Amniotic stem cell (primary cell): Measurements from ENCODE around the gene STARD3NL.
"Not testable (repeated sequence)": the region's sequence is repeated elsewhere in the genome, so short reads cannot be mapped to it uniquely, and the experiment has no call there.

Experiments used
- DNase-seq: peaks from one replicate; lab custom pipeline; 2025; lab: John Stamatoyannopoulos, UW

STARD3NL gene

GRCh38 chr7:38269704-38270346, 91.8 kb downstream of the STARD3NL start:
- DNase-seq: not testable (repeated sequence)

DNA sequence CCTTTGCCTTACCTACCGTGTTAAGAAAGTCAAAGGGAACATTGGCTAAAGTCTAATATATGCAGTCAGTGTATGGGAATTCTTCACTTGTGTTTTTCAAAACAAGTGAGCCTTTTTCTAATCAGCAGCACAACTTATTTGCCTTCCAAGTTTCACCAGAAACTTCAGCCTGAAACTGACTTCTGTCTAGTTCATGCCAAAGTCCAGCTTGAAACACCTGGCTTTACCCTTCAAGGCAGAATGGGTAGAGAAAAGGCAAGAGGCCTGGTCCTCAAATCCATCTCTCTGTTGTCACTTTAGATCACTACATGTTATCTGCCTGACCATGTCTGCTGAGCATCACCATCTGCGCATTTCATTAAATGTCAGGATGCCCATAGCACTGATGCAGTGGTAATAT, 92.4 kb downstream of the STARD3NL start:
- DNase-seq: not testable (repeated sequence)

DNA sequence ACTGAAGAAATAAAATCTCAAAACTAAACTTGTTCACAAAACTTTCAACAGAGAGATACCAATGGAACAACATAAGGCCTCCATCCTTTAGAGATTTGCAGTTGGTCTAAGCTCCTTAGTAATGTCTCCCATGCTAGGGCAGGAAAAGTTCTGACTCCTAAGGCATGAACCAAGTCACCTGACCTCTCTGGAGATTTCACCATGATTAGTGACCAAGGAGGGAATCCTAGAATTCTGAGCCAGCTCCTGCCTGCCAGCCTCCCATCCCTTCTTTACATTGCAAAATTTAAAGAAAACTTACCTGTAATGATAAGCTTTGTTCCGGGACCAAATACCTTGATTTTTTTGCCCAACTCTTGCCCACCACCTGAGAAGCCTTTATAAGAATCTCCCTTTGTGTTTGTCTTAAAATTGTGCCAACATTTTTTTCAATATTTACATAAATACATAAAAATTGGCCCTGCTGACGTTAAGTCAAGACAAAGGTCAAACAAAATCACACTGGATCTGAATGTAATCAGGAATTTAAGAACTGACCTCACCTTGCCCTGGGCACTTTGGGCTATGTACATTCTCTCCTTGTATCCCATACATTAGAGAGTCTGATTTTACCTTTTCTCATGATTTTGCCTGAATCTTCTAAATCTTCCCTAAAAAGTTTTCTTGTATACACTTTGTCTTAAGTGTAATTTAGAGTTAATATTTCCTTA, 95.4 kb downstream of the STARD3NL start, which contains the start of gene TARP:
Gene TARP (minus strand): TSS at position 351 of the 710 bp plus-strand sequence.
- DNase-seq: no peak

GRCh38 chr7:38274486-38274885, 96.4 kb downstream of the STARD3NL start:
- no peak for DNase-seq

DNA sequence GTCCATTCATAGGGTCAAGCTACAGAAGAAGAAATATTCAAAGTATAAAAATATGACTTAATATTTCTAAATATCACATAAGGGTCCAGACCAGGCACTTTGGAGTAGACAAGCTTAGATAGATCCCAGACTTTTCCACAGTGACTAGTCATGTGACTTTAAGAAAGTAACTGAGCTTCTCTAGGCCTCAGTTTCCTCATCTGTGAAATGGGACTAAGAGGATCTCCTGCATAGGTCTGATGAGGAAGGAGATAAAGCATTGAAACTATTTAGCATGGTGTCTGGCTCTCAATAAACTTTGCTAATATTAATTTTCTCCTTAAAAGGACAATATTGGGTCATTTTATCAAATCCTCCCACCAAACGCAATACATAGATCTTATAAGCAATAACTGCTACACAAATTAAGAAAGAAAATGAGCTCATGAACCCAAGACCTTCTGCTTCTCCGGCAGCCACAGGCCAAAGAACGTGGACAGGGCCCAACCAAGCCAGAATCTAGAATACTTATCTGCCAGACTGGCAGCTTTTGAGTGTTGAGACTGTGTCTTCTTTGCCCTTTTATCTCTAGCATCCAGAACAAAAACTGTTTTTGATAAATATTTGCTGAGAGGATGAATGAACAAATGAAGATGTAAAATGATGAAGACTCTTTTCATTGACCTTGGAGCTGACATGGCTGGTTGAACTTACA, 97.0 kb downstream of the STARD3NL start:
- DNase-seq: no peak

DNA sequence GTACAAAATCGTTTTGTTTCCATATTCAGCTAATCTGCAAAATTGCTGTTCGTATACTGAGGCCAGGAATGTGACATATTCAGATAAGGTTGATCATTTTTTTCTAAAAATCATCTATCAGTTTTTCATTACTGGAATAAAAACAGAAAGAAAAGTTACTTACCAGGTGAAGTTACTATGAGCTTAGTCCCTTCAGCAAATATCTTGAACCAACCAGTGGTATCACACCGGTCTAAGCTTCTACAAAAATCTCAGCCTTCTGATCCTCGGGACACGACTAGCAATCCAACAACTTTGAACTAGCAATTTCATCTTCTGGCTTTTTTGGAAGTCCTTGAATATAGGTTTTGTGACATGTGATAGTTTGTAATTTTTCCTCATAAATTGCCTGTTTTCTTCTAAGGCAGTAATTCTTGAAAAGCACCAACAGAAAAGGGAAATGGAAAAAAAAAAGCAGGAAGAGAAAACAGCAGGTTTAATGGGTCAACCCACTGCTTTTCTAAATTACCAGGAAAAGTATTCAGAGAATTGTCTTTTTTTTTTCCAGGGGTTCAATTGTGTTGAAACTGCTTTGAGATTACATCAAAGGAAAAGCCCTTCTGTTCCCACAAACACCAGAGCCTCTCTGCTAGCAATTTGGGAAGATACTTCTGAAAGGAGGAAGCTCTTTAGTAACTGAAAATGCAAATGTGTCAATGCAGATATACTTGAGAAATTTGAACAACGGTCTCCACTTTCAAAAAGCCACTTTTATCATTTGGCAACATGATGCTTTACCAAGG, 98.2 kb downstream of the STARD3NL start:
- no peak for DNase-seq

DNA sequence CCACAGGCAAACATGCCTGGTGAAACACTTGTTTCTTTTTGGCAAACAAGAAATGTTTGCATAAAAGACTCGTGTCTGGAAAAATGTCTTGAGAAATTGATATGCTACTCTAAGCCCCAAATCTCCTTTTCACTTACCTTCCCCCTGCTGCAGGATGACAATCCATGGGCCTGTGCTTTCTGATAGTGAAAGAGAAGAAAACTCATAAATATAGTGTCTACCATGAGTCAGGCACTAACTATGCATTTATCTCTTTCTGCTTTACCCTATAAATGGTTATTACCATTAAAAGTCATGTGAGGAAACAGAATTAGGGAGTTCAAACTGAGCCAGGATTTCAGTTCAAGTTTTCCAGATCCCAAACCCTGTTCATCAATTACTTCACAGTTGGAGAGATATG, 102.0 kb downstream of the STARD3NL start:
- DNase-seq: no peak
